Tibial nerve (tissue), 4 donors: Measurements from ENCODE around the gene RSPH9. TPM values are rescaled to one million over a fixed set of nuclear protein-coding genes. Genes with fewer than 3 reads are reported as not detected.
A peak's percentile ranks its signal among the peaks of the same experiment; 100 is the strongest.

Source experiments
- DNase-seq, 2 donors: peaks; one replicate each; pipeline ENCODE4 v3.0.0-alpha.2; 2019; ENCODE audit warnings: low spot score in 2 of 2
- H3K27ac ChIP-seq, 4 donors: fragments of 200-600 bp; sonication (generic) in 3 of 4; one replicate each; pipeline ENCODE4 v1.5.1; 2017 to 2019; ENCODE audit warnings: mild to moderate bottlenecking in 1 of 4
- H3K27me3 ChIP-seq, 2 donors: fragments of 200-600 bp; sonication (generic) in 1 of 2; one replicate each; pipeline versions ENCODE4 v1.5.1 to v1.6.0; 2017 to 2019
- H3K36me3 ChIP-seq, 3 donors: fragments of 200-600 bp; sonication (generic); one replicate each; pipeline ENCODE4 v1.5.1; 2018 to 2019
- H3K4me1 ChIP-seq, 4 donors: fragments of 200-600 bp; sonication (generic) in 3 of 4; one replicate each; pipeline ENCODE4 v1.5.1; 2017 to 2019
- H3K4me3 ChIP-seq, 4 donors: fragments of 200-600 bp; sonication (generic) in 3 of 4; one replicate each; pipeline ENCODE4 v1.5.1; 2017 to 2019; ENCODE audit warnings: mild to moderate bottlenecking in 1 of 4, moderate library complexity in 1 of 4
- H3K9me3 ChIP-seq, 4 donors: fragments of 200-600 bp; sonication (generic) in 3 of 4; one replicate each; pipeline ENCODE4 v1.5.1; 2017 to 2019
- EP300 ChIP-seq, 2 donors: sonication (generic); formaldehyde crosslinking; IDR thresholded peaks; one replicate each; pipeline ENCODE4 v1.6.1; 2017; ENCODE audit warnings: antibody characterized with exemption in 2 of 2, mild to moderate bottlenecking in 1 of 2
- POLR2A ChIP-seq, 2 donors: fragments of 450-650 bp; IDR thresholded peaks; one replicate each; pipeline ENCODE4 v1.6.1; 2017; ENCODE audit warnings: antibody characterized with exemption in 2 of 2, mild to moderate bottlenecking in 2 of 2, moderate library complexity in 2 of 2
- WGBS, 2 donors: methylation state at CpG; one replicate each; pipeline ENCODE4 v1.1.5; 2018; 5-methylcytosine and 5-hydroxymethylcytosine counted together
- total RNA-seq, 4 donors: library from RNA; depleted of rRNA; stranded (reverse); fragments of >200 nt; gene quantifications; one replicate each; pipeline ENCODE4 v1.1.0, GENCODE V29; 2016
- TF ChIP-seq, protein P1 (sequence below), 5 experiments: fragments of 200-600 bp in 3 of 5; fragments of 450-650 bp in 2 of 5; sonication (generic) in 3 of 5; IDR thresholded peaks; one replicate each; pipeline ENCODE4 v1.5.1; 2016 to 2019; ENCODE audit warnings: antibody characterized with exemption in 5 of 5, mild to moderate bottlenecking in 3 of 5, moderate library complexity in 2 of 5

Gene RSPH9
- total RNA-seq, 4 donors from 2014 or later = 0.30 to 0.66 (median 0.63) TPM; not detected in 1

DNA sequence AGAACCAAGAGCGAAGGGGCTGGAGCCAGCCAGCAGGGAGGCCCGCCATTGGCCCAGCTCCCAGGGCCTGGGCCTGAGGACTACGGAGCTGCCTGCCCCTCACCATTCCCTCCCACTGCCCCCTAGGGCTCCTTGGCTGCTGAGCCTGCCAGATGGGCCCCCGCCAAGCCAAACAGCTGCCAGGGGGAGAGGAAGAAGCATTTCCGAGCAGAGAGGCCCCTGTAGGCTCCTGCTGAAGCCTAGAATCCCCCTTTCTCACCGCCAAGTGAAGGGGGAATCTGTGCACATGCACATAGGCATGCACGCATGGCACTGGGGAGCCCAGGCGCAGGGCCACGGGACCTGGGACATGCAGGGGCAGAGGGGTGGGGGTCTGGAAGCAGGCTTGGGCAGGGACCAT is 71.3 kb downstream of the RSPH9 start:
- DNase-seq = no peak
- 40 to 45% methylated on average over 9 of the region's 9 CpGs for WGBS, 2 donors
- Histone ChIP-seq H3K36me3 (no peaks in the 10 kb centered on the region), H3K4me3 (no peak overlapping the region), H3K4me1 (peaks cover 0 to 55% (median 9%) of the 10 kb centered on the region in 4 donors), H3K9me3 (no peaks in the 10 kb centered on the region), H3K27ac (peak overlapping the region; percentile 52 to 87 (median 70)), H3K27me3 (no peaks in the 10 kb centered on the region)
- TF ChIP-seq EP300 (IDR thresholded peaks at IDR 0.05) (peak in 1 of 2 donors; percentile 9), POLR2A (IDR thresholded peaks at IDR 0.05) (no peak)

DNA sequence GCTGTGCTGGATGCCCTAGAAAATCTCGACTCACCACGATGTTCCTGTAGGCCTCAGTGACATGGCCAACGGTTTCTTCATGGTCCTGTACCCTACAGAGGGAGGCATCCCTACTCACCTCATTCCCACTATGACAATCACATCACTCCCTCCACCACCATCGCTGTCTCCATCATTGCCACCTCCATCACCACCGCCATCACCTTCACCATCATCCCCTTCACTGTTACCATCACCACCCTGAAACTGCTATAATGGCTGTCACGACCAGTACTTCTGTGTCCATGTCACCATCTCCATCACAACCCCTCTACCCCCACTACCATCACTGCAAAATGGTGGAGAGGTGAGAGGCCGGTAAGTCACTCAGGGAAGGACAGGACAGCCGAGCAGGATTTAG is 72.6 kb downstream of the RSPH9 start:
- no peak for DNase-seq
- H3K4me1 ChIP-seq = peaks cover 0 to 57% (median 9%) of the 10 kb centered on the region in 4 donors
- 86 to 88% methylated on average over 8 of the region's 8 CpGs for WGBS, 2 donors
- no peaks in the 10 kb centered on the region for H3K9me3 ChIP-seq
- H3K4me3 ChIP-seq = no peak overlapping the region
- TF ChIP-seq, protein P1, sequence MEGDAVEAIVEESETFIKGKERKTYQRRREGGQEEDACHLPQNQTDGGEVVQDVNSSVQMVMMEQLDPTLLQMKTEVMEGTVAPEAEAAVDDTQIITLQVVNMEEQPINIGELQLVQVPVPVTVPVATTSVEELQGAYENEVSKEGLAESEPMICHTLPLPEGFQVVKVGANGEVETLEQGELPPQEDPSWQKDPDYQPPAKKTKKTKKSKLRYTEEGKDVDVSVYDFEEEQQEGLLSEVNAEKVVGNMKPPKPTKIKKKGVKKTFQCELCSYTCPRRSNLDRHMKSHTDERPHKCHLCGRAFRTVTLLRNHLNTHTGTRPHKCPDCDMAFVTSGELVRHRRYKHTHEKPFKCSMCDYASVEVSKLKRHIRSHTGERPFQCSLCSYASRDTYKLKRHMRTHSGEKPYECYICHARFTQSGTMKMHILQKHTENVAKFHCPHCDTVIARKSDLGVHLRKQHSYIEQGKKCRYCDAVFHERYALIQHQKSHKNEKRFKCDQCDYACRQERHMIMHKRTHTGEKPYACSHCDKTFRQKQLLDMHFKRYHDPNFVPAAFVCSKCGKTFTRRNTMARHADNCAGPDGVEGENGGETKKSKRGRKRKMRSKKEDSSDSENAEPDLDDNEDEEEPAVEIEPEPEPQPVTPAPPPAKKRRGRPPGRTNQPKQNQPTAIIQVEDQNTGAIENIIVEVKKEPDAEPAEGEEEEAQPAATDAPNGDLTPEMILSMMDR (IDR thresholded peaks at IDR 0.05) = no peak
- no peak for TF ChIP-seq EP300 (IDR thresholded peaks at IDR 0.05)
- no peak for TF ChIP-seq POLR2A (IDR thresholded peaks at IDR 0.05)
- H3K27ac ChIP-seq = peak overlapping the region; percentile 57 to 87 (median 74)
- H3K36me3 ChIP-seq = no peaks in the 10 kb centered on the region
- H3K27me3 ChIP-seq = no peaks in the 10 kb centered on the region

DNA sequence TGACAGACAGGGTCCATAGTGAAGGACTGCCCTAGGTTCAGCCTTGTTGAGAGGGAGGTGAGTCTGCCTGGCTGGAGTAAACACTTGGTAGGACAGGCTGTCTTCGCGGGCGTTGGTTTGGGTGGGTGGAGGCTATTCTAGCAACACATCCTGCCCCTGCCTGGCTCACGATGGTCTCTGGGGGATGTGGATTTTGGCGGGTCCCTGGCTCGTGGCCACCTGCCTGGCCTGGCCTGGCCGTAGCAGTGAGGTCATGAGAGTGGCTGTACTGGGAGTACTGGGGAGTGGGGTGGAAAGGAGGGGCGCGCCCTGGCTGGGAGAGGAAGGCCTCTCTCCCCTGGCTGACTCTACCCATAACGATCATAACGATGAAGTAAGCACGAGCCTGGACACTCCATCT is 73.0 kb downstream of the RSPH9 start:
- Histone ChIP-seq H3K27me3 (no peaks in the 10 kb centered on the region), H3K36me3 (no peaks in the 10 kb centered on the region), H3K4me3 (no peak overlapping the region), H3K4me1 (peaks cover 0 to 61% (median 9%) of the 10 kb centered on the region in 4 donors), H3K27ac (peak overlapping the region; percentile 65 to 87 (median 81)), H3K9me3 (no peaks in the 10 kb centered on the region)
- DNase-seq = peak; percentile 84 to 85
- TF ChIP-seq EP300 (IDR thresholded peaks at IDR 0.05) (peak; percentile 35 to 87), POLR2A (IDR thresholded peaks at IDR 0.05) (no peak)
- TF ChIP-seq, protein P1 (IDR thresholded peaks at IDR 0.05) = no peak
- WGBS, 2 donors = 57 to 60% methylated on average over 12 of the region's 12 CpGs

DNA sequence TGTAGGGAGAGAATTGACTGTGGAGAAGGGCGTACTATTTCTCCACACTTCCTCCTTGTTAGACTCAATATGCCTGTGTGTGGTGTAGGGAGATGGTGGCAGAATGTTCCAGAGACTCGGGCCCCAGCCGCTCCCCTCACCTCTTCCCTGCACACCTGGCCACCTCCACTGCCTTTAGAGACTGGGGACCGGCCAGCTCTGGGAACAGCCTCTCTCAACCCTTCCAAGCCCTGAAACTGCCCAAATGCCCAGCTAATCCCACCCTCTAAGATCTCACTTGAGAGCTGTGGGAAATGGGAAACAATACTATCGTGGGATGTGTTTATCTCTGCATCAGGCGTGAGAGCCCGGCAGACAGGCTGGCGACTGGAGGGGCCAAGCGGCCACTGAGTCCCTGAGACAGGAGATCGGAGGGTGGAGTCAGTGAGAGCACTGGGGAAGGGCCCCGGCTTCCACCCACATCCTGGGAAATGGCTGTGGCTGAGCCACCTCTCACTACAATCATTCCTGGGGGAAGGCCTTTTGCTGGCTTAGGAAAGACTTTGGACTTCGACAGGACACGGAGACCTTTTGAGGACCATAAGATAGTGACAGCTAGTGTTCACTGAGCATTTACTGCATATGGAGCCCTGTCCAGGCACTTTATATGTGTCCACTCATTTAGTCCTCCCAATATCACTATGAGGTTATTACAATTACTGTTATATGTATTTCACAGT is 73.7 kb downstream of the RSPH9 start:
- H3K27ac ChIP-seq = peak overlapping the region; percentile 65 to 87 (median 81)
- no peak for DNase-seq
- WGBS, 2 donors = 82 to 84% methylated on average over 13 of the region's 13 CpGs

DNA sequence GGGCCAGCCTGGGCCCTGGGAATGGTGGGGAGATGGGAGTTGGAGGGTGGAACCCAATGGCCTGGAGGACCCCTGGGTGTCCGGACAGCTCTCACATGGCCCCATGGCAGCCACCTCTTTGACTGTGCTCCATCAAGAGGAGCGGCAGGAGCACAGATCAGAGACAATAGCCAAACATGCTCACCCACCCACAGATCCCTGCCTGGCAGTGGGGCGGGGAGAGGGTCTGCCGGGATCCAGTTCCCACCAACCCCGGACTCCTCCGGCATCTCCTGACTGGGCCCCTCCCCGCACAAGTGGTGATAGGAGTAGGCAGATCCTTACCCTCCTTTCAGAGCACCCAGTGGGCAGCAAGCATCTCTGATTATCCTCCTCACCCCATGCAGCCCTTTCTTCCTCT is 74.7 kb downstream of the RSPH9 start:
- Histone ChIP-seq H3K9me3 (no peaks in the 10 kb centered on the region), H3K4me1 (peaks cover 0 to 68% (median 11%) of the 10 kb centered on the region in 4 donors), H3K4me3 (no peak overlapping the region), H3K27ac (peak overlapping the region; percentile 65 to 87 (median 81)), H3K36me3 (no peaks in the 10 kb centered on the region), H3K27me3 (no peaks in the 10 kb centered on the region)
- DNase-seq = no peak
- WGBS, 2 donors = 81 to 85% methylated on average over 7 of the region's 7 CpGs
- no peak for TF ChIP-seq EP300 (IDR thresholded peaks at IDR 0.05)
- TF ChIP-seq POLR2A (IDR thresholded peaks at IDR 0.05) = no peak
- TF ChIP-seq, protein P1 (IDR thresholded peaks at IDR 0.05) = no peak

More for the DNA sequence above, 73.7 kb downstream of the RSPH9 start:
- TF ChIP-seq POLR2A (IDR thresholded peaks at IDR 0.05) (no peak), EP300 (IDR thresholded peaks at IDR 0.05) (no peak)
- TF ChIP-seq, protein P1 (IDR thresholded peaks at IDR 0.05) = no peak
- Histone ChIP-seq H3K9me3 (no peaks in the 10 kb centered on the region), H3K4me3 (no peak overlapping the region), H3K36me3 (no peaks in the 10 kb centered on the region), H3K4me1 (peaks cover 0 to 66% (median 9%) of the 10 kb centered on the region in 4 donors), H3K27me3 (no peaks in the 10 kb centered on the region)
